Tibial nerve (tissue), 4 donors: ENCODE results near the gene PELI2.

Source experiments
- CTCF ChIP-seq, 5 experiments: fragments of 200-600 bp in 3 of 5; fragments of 450-650 bp in 2 of 5; sonication (generic) in 3 of 5; IDR thresholded peaks; one replicate each; pipeline ENCODE4 v1.5.1; 2016 to 2019; ENCODE audit warnings: antibody characterized with exemption in 5 of 5, mild to moderate bottlenecking in 3 of 5, moderate library complexity in 2 of 5
- EP300 ChIP-seq, 2 donors: sonication (generic); formaldehyde crosslinking; IDR thresholded peaks; one replicate each; pipeline ENCODE4 v1.6.1; 2017; ENCODE audit warnings: antibody characterized with exemption in 2 of 2, mild to moderate bottlenecking in 1 of 2
- POLR2A ChIP-seq, 2 donors: fragments of 450-650 bp; IDR thresholded peaks; one replicate each; pipeline ENCODE4 v1.6.1; 2017; ENCODE audit warnings: antibody characterized with exemption in 2 of 2, mild to moderate bottlenecking in 2 of 2, moderate library complexity in 2 of 2

DNA sequence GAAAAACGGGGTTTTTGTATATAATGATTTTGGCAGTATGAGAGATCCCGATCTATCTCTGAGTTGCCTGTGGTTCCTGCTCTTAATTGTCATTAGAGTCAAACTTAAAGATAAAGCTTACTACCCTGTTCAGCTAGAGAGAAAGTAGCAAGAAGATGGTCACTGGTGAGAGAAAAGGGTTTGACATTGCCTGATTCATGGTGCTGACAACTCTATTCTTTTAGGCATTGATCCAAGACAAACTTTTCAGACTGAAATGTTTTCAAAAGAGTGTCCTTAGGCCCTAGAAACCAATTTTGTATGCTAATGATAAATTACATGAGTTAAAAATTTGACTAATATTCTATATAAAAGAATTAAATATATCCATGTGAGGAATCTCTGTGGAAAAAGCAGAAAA lies 35.1 kb downstream of the PELI2 start:
- TF ChIP-seq CTCF (IDR thresholded peaks at IDR 0.05) (no peak), POLR2A (IDR thresholded peaks at IDR 0.05) (no peak), EP300 (IDR thresholded peaks at IDR 0.05) (no peak)
